GM19099 (cell line): Measurements from ENCODE around the gene HDGFL3.

Experiments used
- POLR2A ChIP-seq: IDR thresholded peaks from 3 replicates; pipeline ENCODE4 v1.6.1; 2011; ENCODE audit warnings: low read depth; ENCODE audit not compliant: insufficient read length; ENCODE audit errors: extremely low read depth

Gene HDGFL3

GRCh38 chr15:83207660-83208366, at the start of gene HDGFL3:
Gene HDGFL3 (minus strand): TSS chr15:83207823. CDS start chr15:83207414, 409 bp downstream.
- TF ChIP-seq POLR2A: peak; percentile 52

GRCh38 chr15:83250781-83251180, 43.2 kb upstream of the HDGFL3 start:
- TF ChIP-seq POLR2A: no peak

- TF ChIP-seq POLR2A: no peak
These were observed 41.4 kb upstream of the HDGFL3 start for GRCh38 chr15:83249030-83249343.

GRCh38 chr15:83248151-83249029, 40.8 kb upstream of the HDGFL3 start:
- no peak for TF ChIP-seq POLR2A

GRCh38 chr15:83243634-83244033, 36.0 kb upstream of the HDGFL3 start:
- no peak for TF ChIP-seq POLR2A

- no peak for TF ChIP-seq POLR2A
These were observed 22.6 kb upstream of the HDGFL3 start for GRCh38 chr15:83230242-83230641.

GRCh38 chr15:83225449-83225848, 17.8 kb upstream of the HDGFL3 start:
- TF ChIP-seq POLR2A: no peak

GRCh38 chr15:83219026-83219425, 11.4 kb upstream of the HDGFL3 start:
- no peak for TF ChIP-seq POLR2A

GRCh38 chr15:83215306-83215705, 7.7 kb upstream of the HDGFL3 start:
- no peak for TF ChIP-seq POLR2A

GRCh38 chr15:83210619-83211018, 3.0 kb upstream of the HDGFL3 start:
- no peak for TF ChIP-seq POLR2A

GRCh38 chr15:83209333-83209732, 1.7 kb upstream of the HDGFL3 start:
- TF ChIP-seq POLR2A: no peak

- no peak for TF ChIP-seq POLR2A
These were observed 691 bp upstream of the HDGFL3 start for GRCh38 chr15:83208367-83208661.

- peak; percentile 8 for TF ChIP-seq POLR2A
These were observed 489 bp downstream of the HDGFL3 start for GRCh38 chr15:83207009-83207659.

- no peak for TF ChIP-seq POLR2A
These were observed 1.1 kb downstream of the HDGFL3 start for GRCh38 chr15:83206526-83207008.

GRCh38 chr15:83205725-83206324, 1.8 kb downstream of the HDGFL3 start:
- no peak for TF ChIP-seq POLR2A

- TF ChIP-seq POLR2A: no peak
These were observed 2.9 kb downstream of the HDGFL3 start for GRCh38 chr15:83204697-83205096.

GRCh38 chr15:83203543-83203942, 4.1 kb downstream of the HDGFL3 start:
- no peak for TF ChIP-seq POLR2A
